ENCODE data around the gene CFAP97D2.

GRCh38 chr13:114155320-114155719 lies 23.7 kb upstream of the CFAP97D2 start:
- TF ChIP-seq E2F1 (CRISPR knock-in tag; IDR thresholded peaks at IDR 0.05) (no peak), CTCF (IDR thresholded peaks at IDR 0.05) (no peak), FOXP4 (CRISPR knock-in tag; IDR thresholded peaks at IDR 0.05) (no peak), ZNF121 (CRISPR knock-in tag; IDR thresholded peaks at IDR 0.05) (no peak), ATF3 (CRISPR knock-in tag; conservative IDR thresholded peaks at IDR 0.05) (no peak), NR3C1 (CRISPR knock-in tag; conservative IDR thresholded peaks at IDR 0.05; ENCODE audit: low read depth) (no peak)

Measured in WTC11 (cell line).